Hepatic stellate cell (primary cell): ENCODE results near the gene IQCN.
"Not testable (repeated sequence)": the region's sequence is repeated elsewhere in the genome, so short reads cannot be mapped to it uniquely, and the experiment has no call there.

Experiments used
- DNase-seq: peaks from one replicate; pipeline ENCODE4 v3.0.0; 2011; ENCODE audit warnings: low spot score

IQCN gene

DNA sequence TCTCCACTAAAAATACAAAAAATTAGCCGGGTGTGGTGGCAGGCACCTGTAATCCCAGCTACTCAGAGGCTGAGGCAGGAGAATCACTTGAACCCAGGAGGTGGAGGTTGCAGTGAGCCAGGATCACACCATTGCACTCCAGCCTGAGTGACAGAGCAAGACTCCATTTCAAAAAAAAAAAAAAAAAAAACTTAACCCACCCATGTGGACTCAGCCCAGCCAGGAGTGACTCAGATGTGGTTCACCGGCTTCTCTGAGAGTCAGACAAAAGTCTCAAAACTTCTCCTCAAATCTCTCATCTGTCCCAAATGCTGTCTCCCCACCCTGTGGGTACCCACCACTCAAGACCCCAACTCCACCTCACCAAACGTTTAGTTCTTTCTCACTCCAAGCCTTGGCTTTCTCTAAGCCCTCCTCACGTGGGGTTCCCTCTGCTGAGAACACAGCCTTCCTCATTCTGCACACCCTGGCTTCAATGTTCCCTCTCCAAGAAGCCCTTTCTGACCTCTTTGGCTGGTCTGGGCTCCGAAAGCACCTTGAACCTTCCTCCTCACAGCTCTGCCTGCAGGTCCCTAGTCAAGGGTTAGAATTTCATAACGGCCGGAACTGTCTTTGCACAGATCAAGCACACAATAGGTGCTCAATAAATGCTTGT, 59.3 kb downstream of the IQCN start:
- peak; percentile 81 for DNase-seq

DNA sequence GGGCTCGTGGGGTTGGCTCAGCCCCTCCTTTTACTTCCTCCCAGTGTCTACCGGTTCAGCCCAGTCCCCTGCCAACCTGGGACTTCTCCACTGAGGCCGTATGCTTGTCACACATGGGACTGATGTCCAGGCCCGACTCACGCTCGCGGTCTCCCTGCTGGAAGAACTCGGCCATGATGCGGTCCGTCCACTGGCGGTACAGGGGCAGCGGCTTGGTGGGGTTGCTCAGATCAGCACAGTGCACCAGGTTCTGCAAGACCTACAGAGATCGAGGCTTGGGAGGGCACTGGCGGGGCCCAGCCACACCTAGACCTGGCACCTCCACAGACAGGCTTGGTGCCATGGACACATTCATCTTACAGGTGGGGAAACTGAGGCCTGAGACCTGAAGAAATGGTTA, 62.6 kb downstream of the IQCN start:
- no peak for DNase-seq

DNA sequence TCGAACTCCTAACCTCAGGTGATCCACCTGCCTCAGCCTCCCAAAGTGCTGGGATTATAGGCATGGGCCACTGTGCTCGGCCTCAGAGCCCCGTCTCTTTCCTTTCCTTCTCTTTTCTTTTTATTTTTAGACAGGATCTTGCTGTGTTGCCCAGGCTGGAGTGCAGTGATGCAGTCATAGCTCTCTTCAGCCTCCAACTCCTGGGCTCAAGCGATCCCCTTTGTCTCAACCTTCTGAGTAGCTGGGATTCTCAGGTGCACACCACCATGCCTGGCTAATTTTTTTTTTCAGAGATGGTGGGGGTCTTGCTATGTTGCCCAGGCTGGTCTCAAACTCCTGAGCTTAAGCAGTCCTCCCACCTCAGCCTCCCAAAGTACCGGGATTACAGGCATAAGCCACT, 64.3 kb downstream of the IQCN start:
- DNase-seq: not testable (repeated sequence)

DNA sequence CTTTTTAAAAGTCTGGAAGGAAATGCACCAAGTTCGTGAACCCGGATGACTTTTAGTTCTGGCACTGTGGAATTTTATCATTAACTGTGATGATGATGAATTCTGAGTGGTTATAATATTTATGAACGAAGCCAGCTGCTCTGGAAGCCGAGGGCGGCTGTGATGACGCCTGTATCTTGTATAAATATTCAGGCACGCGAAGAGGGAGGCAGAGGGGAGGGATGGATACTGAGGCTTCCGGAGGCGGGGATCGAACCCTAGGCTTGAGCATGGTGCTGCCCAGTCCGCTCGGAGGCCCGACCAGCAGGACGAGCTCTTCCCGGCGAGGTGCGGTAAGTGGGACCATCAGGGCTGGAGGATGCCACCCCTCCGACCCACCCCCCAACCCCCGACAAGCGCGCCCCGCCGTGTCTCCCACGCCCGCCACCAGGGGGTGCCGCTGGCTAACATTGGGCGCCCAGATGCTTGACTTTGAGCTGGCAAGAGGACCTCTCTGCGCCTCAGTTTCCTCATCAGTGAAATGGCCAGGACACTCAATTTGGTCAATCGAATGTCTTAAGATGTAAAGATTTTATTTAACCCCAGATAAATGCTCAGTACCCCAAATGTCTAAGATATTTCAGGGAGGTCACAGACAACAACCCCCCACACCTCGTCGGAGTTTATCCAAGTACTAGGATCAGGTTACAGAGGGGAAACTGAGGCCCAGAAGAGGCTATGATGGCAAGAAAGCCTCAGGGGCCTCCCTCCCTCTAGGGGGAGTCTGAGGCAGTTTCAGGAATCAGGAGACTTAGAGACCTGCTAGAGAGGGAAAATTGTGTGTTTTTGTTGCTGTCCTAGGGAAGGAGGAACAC, 65.9 kb downstream of the IQCN start:
- peak; percentile 93 for DNase-seq
